NCI-H2227 (cell line): ENCODE data around the gene ANAPC16.
A peak's percentile ranks its signal among the peaks of the same experiment; 100 is the strongest.
"Not testable (repeated sequence)": the region's sequence is repeated elsewhere in the genome, so short reads cannot be mapped to it uniquely, and the experiment has no call there.

Source experiments
- DNase-seq: peaks from one replicate; lab custom pipeline; 2025; ENCODE audit not compliant: unreplicated experiment; lab: John Stamatoyannopoulos, UW

The ANAPC16 gene

DNA sequence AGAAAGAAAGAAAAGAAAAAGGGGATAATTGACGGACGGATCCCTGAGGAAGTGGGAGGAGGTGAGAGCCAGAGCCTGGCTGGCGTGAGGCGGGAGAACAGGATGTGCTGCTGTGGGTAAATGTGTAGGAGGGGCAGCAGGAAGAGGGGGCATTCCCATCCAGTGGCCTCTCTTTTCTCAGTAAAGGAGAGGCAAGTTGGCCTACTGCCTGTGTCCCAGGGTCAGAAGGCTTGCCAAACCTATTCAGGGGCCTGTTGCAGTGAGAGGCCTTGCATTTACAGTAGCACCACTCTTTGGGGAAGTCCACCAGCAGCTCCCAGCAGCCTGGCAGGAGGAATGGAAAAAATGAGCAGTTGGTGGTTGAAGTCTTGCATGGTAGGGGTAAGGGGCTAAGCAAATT, 26.9 kb downstream of the ANAPC16 start:
- no peak for DNase-seq

DNA sequence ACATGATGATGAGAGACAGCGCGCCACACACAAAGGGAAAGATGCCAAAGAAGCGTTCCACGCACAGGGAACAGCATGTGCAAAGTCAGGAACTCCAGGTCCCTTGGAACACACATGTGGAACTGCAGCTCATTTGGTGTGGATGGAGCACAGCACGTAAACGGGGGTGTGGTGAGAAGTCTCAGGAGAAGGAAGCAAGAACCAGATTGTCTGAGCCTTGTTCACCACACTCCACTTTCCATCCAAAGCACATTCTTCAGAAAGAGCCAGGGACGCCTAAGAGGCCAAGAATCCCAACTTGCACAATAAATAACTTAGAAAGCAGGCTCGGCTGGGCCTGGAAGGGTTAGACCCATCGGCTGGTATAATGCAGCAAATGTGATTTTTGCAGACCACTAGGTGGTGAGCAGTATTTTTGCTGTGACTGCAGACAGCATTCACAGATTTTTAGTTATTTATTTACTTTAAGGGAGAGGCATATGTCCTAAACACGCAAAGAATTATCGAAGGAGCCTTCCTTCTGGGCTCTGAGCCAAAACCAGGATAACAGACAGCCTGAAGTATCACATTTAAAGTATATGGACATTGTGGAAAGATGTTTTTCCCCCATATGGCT, 28.1 kb downstream of the ANAPC16 start:
- DNase-seq, result peak; percentile 34

DNA sequence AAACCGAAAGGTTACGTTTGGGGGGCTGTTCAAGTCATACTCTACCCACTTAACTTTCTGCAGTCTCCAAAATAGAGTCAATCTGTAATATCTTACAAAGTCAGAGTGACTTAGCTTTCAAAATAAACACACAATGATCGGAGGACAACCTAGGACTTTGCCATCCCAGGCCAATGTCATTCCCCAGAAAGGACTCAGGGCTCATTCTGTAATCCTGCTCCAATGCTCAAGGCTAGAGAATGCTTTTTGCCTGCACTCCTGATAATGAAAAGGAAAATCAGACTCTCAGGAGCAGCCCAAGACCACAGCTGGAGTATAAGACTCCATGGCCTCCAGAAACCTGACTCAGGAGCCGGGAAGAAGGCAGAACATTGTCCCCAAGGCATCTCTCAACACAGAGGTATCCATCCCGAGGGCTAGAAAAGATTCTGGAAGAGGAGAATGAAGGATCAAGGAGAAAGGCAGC, 28.8 kb downstream of the ANAPC16 start:
- no peak for DNase-seq

DNA sequence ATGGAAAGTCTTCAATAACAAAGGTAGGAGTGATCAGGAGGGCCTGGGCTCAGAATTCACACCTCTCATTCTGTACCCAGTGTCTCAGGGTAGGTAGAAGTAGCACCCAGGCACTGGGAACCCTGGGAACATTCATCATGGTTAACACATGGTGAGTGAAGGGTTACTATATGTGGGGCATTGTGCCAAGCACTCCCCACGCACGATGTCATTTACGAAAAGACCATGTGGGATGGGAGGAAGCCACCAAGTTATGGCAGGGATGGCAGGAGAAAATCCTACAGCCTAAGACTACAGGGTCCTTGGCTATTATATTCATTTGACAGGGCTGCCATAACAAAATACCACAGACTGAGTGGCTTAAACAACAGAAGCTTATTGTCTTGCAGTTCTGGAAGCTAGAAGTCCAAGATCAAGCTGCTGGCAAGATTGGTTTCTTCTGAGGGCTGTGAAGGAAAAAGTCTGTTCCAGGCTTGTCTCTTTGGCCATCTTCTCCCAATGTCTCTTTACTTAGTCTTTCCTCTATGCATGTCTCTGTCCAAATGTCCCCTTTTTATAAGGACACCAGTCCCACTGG, 30.2 kb downstream of the ANAPC16 start:
- no peak for DNase-seq

DNA sequence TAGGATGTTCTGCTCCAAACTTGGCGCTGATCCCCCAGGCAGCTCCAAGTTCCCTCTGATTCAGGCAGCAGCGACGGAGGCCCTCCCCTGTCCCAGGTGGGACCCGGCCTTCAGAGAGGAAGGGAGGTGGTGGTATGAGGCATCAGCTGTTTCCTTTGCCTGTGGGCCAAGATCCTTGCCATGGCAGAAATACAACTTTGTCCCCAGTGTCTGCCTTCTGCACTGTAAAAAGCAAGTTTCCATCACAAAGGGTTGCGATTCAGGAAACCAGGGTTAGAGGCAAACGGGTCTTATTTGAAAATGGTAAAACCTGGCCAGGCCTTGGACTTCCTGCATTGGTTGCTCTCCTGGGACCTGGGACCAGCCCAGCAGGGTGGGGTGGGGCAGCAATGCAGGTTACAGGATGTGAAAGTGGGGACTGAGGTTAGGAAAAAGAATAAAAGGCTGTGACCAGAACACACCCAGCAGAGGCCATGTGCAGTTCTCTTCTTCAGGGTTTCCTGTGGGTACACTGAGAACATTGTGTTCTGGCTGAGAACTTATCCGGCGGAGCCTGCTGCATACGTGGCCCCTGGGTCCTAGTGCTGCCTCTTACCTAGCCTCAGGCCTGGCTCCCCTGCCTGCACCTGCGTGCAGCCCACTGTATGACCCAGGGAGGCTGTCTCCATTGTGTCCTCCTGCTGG, 32.8 kb downstream of the ANAPC16 start:
- no peak for DNase-seq

DNA sequence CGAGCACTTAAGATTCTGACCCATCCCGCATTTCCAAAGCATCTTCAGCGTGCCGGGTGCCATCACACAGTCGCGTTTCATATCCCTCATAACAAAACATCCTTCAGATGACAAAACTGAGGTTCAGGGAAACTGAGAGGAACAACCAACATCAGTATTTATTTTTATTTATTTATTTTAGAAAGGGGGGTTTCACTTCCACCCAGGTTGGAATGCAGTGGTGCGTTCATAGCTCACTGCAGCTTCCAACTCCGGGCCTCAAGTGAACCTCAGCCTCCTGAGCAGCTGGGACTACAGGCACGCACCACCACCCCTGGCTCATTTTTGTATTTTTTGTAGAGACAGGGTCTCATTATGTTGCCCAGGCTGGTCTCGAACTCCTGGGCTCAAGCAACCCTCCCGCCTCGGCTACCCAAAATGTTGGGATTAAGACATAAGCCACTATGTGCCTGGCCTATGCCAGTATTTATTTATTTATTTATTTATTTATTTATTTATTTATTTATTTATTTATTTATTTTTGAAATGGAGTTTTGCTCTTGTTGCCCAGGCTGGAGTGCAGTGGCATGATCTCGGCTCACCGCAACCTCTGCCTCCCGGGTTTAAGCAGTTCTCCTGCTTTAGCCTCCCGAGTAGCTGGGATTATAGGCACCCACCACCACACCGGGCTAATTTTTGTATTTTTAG, 33.5 kb downstream of the ANAPC16 start:
- DNase-seq, result not testable (repeated sequence)

DNA sequence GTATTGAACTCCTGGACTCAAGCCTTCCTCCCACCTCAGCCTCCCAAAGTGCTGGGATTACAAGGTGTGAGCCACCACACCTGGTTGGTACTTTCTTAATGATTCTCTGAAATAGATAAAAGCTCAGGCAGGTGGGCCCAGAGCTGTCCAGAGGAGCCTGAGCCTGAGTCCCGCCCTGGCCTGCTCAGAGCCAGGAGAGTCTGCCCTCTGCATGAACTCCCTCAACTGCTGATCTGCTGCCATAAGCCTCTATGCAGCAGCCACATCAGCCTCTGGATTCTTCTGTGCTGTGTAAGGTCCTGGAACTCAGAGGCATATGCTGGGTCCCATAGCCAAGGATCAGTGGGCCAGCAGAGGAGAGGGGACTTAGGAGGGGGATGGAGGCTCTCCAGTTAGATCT, 34.9 kb downstream of the ANAPC16 start:
- DNase-seq, result no peak

DNA sequence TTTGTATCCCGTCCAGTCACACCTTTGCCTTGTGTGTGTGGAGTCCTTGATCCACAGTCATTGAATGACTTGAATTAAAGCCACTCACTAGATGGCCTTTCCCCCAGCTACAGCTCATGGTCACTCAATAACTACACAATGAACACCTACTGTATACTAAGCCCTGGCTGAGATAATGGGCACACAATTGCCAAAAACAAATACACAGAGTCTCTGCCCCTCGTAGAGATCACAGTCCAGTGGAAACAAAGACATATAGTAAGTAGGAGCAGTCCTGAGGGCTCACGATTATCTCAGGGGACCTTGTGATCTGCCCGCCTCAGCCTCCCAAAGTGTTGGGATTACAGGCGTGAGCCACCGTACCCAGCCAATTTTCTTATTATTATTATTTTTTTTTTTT, 35.8 kb downstream of the ANAPC16 start:
- no peak for DNase-seq

DNA sequence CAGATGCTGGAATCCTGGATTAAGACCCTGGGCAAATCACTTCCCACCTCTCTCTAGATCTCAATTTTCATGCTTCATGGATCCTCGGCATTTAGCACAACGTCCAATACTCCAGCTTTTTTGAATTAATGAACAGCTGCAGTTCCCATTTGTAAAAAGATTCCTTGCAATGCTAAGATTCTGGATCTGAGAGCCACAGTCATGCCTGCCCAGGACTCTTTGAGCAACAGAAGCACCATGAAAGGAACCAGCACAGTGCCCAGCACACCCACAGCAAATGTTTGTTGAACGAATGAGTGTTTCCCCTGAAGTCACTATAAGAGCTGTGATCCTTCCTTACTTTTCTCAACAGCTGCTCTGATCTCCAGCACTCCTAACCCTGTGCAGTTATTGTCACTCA, 37.2 kb downstream of the ANAPC16 start:
- DNase-seq, result no peak

DNA sequence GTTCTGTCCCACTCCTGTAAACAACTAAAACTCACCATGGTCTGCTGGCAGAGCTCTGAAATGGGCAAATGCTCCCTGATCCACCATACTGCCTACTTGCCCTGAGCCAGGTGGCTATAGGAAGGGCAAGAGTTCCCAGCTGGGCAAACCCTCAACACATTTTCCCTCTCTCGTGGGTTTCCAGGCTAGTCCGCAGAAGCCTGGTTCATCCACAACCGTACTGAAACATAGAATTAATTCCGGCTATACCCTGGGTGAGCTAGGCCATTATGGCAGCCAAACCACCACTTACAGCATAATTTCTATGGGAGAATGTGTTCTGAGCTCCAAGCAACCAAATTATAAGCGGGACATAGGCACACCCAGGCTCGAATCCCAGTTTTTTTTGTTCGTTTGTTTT, 37.8 kb downstream of the ANAPC16 start:
- peak; percentile 36 for DNase-seq

DNA sequence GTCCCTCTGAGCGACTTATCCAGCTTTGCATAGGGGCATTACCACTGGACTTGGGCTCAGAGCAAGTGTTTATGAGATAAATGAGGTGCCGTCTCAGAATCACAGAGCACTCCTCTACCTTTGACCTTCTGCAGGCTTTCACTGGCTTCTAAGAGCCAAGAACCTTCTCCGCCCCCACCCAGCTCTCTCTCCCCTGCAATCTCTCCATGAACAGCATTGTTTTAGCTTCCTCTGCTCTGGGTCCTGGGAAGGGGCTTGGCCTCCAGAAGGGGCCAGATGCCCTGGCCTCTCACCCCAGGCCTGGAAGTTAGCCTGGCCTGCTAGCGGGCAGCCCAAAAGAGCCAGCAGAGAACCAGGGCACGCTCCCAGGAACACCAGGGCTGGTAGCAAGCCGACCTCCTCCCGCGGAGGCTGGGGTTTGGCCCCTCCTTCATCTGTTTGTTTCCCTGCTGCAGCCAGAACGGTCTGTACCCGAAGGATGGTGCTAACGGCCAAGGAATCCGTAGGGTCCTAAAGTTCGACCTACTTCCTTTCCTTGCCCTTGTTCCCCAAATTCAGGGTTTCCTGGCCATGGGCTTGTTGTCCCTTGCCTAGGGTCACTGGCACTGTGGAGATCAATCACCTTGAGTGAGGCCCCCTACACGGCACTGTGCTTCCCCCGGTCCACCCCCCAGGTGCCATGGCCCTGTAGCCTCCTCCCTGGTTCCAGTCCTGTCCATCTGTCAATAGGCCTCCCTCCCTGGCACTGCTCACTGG, 39.2 kb downstream of the ANAPC16 start:
- DNase-seq, result peak; percentile 66

DNA sequence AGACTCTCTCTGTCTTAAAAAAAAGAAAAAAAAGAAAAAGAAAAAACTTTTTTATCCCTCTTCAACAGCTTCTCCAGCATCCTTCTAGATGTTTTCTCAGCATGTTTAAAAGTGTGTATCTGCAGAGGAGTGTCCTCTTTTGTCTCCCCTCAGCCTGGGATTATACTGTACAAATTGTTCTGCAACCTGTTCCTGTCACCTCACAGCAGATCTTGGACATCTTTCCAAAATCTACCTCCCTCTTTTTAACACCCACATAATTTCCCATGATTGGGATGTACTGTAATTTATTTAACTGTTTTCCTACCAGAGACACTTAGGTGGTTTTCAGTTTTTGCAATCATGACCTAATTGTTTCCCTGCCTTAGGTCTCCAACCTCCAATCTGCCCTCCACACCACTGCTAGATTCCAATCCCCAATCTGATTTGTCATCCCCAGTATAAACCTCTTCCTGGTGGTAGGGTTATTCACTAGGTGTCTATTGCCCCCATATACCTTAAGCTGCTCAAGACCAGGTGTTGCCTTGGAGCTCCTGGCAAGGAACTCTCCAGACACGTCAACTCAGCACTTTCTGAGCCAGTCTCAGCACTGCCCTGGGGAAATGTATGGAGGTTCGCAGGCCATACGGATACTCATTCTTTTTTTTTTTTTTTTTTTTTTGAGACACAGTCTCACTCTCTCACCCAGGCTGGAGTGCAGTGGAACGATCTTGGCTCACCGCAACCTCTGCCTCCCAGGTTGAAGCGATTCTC, 40.3 kb downstream of the ANAPC16 start:
- no peak for DNase-seq

DNA sequence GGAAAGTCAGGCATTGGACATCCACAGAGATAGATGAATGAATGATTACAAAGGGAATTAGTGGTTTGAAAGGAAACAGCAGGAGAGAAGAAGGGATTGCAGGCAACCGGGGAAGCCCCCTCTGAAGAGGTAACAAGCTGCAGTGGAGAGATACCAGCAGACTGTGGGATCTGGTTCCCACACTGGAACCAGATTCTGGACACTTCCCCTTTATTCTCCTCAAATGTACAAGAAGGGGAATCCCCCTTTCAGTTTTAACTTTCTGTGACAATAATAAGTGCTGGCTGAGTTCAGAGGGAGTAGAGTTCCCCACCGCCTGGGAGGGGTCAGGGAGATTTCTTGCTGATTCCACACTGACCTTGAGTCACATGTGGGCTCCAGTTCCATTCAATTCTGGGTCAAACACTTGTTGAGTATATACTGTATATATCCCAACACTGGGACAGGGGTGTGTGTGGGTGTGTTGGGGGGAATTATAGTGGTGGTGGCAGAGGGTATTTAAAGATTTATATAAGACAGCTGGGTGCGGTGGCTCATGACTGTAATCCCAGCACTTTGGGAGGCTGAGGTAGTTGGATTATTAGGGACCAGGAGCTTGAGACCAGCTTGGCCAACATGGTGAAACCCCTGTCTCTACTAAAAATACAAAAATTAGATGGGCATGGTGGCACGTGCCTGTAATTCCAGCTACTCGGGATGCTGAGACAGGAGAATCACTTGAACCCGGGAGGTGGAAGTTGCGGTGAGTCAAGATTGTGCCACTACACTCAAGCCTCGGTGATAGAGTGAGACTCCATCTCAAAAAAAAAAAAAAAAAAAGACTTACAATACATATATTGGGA, 41.5 kb downstream of the ANAPC16 start:
- DNase-seq, result no peak

DNA sequence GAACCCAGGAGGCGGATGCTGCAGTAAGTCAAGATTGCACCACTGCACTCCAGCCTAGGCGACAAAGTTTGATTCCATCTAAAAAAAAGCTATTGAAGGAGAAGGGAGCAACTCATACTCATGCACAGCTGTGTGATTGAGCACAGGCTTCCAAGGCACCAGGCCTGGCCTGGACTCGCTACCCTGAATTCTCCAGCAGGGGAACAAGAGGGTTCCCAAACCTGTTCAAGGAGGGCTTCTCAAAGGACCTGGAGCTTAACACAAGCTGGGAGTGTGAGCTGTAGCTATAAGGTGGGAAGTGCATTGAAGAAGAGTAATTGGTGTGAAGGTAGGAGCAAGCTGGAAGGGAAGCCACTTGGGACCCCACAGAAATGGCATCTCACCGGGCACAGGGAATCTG, 42.8 kb downstream of the ANAPC16 start:
- DNase-seq, result no peak

DNA sequence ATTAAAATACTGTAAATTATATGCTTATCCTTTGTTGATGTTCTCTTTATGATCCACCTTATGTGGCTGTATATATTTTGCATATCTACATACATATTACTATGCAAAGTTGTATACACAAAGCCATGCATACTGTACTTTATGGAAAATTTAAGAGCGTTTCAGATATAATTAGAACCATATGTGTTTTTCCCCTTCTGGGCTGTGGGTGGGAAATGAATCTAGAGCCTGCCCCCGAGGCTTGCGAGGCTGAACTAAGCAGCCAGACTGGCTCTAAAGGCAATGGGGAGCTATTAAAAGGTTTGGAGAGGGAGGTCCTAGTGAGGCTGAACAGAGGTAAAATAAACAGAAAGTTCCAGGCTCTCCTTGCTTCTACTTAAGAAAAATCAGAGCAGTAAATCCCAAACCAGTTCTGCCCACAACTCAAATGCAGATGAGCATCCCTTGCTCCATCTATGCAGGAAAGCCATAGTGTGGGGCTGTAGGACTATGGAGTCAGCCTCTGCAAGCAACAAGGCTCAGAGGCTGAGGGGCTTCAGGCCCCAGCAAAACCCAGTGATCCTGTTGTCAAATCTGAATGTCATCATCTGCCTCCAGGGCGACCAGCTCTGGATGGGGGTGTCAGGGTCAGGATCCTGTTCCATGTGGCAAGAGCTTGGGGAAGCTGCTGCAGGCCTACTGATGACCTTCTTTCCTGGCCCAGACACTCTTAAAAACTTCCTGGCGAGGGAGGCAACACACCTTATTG, 43.9 kb downstream of the ANAPC16 start:
- peak; percentile 13 for DNase-seq

DNA sequence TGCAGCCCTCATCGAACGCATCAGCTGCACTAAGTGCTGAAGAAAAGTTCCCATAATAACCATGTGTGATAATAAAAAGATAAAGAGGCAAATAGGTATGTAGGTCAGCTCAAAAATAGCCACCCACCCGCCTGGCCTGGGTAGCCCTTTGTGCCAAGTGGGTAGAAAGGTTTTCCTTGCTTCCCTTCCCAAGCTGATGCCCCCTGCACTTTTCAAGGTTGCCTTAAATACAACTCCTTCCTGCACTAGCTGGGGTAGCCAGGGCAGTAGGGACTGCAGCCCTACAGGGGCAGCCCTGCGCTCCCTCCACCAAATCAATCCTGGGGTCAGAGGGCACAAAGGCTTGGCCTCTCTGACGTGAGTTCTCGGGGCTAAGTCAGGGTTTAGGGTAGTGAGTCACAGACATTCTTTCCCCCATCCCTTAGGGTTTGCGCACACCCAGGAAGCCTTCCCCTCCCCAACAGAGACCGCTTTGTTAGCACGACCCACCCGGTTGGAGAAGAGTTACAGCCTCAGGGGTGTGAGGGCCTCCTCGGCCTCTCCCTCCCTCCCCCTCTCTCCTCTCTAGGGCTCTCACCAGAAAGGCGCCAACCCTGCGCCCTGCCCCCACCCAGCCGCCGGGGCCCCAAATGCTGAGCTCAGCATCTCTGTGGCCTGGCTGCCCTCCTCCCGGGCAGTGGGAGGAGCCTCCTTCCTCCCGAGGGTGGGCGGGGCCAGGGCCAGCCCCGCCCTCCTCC, 44.6 kb downstream of the ANAPC16 start:
- peak; percentile 81 for DNase-seq

DNA sequence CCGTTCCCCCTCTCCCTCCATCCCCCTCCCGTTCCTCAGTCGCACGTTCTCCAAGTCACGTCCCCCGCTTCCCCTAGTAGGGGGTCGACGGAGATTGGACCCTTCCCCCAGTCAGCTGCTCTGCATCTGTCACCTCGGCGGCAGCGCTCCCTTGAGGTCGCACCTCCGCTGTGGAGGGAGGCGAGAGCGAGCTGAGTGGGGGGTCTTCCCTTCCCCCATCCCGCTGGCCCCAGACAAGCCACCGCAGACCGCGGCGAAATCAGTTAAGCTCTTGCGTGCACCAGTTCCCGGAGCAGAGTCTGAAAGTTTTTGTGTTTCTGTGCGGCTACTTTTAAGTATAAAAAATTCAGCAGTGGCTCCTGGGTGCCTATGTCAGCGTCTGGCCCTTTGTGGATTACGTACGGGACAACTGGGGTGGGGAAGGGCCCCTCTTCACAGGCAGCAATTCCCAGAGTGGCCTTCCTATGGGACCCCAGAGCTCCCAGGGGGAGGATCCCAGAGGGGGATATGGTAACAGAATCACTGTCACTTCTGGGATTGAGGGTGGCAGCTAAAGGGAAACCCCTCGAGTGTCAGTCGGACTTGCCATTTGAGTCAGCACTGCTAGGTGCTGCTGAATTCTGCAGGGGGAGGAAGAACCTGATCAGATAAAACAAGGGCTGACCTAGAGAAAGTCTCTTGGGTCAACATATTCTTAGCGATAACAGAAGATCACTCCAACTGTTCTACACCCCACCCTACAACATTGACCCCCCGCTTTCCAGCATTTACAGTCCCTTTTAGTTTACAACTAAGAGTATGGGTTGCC, 45.4 kb downstream of the ANAPC16 start:
- no peak for DNase-seq
